GM21447 (cell line): ENCODE data around the gene ARL10.
A peak's percentile ranks its signal among the peaks of the same experiment; 100 is the strongest.
"Not testable (repeated sequence)": the region's sequence is repeated elsewhere in the genome, so short reads cannot be mapped to it uniquely, and the experiment has no call there.

Experiments used
- ATAC-seq: cut with Tn5 transposase; IDR thresholded peaks from one replicate; pipeline ENCODE4 v1.9.1; 2021; ENCODE audit not compliant: unreplicated experiment

ARL10 gene

DNA sequence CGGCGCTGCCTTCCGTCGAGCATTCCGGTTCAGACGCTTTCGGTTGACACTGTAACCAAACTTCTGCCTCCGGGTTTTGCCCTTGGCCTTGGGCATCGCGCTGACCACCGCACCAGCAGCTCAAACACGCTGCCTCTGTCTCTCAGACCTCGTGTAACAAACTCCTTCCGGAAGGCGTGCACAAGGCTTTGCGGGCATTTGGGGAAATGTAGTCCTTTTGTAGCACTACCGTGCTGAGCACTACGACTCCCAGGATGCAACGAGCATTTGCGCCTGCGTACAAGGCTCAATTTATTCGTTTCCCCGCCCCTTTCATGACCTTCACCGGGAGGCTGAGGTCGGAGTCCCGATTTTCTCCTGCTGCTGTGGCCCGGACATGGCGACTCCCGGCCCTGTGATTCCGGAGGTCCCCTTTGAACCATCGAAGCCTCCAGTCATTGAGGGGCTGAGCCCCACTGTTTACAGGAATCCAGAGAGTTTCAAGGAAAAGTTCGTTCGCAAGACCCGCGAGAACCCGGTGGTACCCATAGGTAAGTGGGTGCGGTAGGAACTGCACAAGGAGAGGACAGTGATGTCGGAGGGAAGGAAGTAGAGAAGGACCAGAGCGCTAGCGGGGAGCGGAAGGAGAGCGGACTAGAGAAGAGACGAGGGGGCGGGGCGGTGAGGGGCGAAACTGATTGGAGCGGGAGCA is 23.3 kb downstream of the ARL10 start, which contains the start of the genes HIGD2A and NOP16:
Gene HIGD2A (plus strand): TSS at position 308 of the 691 bp plus-strand sequence. CDS start 69 bp downstream, at position 377.
Gene NOP16 (minus strand): TSS at position 155 of the 691 bp plus-strand sequence. CDS start 59 bp downstream, at position 96.
- ATAC-seq = peak; percentile 92

DNA sequence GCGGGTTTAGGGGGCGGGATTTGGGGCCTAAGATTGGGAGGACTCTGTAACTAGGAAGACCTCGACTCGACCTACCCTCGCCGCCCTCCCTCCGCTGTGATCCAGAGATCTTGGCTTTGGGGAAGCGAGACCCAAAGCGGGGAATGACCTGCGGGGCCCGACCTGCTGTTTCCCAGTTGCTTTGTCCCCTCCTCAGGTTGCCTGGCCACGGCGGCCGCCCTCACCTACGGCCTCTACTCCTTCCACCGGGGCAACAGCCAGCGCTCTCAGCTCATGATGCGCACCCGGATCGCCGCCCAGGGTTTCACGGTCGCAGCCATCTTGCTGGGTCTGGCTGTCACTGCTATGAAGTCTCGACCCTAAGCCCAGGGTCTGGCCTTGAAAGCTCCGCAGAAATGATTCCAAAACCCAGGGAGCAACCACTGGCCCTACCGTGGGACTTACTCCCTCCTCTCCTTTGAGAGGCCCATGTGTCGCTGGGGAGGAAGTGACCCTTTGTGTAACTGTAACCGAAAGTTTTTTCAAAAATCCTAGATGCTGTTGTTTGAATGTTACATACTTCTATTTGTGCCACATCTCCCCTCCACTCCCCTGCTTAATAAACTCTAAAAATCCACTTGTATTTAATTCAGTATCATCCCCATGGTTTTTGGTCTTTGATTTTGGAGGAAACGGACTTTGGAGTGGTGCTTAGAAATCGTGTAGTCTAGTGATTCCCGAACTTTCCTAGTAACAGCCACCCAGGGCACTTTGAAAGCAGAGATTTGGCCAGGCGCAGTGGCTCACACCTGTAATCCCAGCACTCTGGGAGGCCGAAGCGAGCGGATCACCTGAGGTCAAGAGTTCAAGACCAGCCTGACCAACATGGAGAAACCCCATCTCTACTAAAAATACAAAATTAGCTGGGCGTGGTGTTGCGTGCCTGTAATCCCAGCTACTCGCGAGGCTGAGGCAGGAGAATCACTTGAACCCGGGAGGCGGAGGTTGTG is 24.1 kb downstream of the ARL10 start:
- peak; percentile 24 for ATAC-seq

DNA sequence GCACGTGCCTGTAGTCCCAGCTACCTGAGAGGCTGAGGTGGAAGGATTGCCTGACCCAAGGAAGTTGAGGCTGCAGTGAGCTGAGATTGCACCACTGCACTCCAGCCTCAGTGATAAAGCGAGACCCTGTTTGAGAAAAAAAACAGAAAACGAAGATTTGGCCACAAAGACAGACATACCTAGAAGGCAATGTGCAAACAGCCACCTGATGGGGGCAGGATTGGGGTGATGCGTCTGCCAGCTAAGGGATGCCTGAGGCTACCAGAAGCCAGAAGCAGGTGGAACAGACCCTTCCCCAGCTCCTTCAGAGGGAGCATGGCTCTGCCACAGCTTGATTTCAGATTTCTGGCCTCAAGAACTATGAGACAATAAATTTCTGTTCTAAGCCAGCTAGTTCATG is 26.2 kb downstream of the ARL10 start:
- no peak for ATAC-seq

DNA sequence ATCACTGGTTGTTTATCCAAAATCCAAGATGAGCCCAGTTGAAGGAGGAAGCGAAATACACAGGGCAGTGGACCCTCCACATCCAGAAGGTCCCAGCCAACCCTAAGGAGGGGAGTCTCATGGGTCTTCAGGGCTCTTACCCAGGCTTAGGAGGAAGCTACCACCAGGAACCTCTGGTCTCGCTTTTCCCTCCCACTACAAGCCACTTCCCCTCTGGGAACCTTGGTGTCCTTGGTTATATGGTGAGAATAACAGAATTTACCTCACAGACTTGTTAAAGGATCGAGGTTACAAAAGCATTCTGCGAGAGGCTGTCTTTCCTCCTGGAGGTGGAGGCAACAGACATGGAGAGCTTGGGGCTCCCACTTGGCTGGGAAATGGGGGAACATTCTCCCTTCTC is 26.7 kb downstream of the ARL10 start:
- ATAC-seq = no peak

DNA sequence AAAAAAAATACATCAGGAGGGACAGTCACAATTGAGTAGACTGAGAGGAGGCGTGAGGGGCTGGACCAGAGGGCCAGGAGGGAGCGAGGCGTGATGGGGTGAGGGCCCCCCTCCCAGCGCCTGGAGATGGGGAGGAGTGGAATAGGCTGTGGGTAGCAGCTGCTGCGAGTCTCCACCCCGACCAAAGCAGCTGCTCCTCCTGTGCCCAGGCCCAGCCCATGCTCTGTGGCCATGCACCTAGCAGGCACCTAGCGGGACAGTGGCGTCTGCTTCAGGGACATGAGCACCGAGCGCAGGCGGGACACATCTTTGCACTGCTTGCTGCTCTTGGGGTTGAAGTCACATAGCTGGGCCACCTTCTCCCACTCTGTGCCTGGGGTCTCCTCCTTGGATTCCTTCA is 27.2 kb downstream of the ARL10 start:
- no peak for ATAC-seq

DNA sequence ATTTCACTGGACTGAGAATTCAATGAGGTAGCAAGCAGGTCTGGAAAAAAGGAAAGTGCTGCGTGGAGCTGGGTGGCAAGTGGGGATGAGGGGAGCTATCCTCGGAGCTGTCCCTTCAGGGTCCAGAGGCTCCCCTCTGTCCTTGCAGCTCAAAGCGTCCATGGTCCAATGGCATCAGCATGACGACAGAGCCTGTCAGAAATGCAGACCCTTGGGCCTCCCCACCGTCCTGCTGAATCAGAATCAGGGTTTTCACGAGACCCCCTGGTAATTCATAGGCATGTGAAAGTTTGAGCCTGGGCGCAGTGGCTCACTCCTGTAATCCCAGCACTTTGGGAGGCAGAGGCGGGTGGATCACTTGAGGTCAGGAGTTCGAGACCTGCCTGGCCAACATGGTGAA is 28.8 kb downstream of the ARL10 start:
- no peak for ATAC-seq

DNA sequence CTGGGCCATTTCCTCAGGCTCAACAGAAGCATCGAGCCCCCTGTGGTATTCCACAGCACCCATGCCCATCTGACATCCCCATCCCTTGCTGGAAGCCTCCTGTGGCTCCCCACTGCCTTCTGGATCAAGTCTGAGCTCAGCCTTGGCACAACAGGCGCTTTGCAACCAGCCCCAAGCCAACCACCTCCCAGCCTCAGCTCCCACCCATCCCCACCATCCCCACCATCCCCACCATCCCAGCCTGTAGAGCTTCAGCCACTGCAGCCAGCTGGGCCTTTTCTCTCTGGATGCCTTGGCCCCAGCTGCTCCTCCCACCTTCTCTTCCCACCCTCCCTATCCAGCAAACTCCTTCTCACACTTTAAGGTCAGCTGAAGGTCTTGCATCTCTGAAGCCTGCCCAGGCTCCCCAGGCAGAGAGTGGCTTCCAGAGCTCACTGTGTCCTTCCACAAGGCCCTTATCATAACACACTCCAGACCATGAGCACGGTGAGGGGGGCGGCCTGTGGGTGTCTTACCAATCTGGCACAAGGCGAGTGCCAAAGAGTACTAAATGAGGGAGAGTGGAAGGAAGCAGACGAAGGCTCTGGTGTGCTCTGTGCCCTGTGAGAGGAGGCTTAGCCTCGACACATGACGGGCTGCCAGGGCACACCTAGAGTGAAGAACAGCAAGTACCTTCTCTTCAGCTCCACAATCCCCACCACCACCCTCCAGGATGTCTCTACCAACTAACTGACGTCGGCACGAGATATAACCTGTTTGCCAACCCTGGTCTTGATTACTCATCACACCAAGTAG is 29.8 kb downstream of the ARL10 start:
- ATAC-seq = no peak

DNA sequence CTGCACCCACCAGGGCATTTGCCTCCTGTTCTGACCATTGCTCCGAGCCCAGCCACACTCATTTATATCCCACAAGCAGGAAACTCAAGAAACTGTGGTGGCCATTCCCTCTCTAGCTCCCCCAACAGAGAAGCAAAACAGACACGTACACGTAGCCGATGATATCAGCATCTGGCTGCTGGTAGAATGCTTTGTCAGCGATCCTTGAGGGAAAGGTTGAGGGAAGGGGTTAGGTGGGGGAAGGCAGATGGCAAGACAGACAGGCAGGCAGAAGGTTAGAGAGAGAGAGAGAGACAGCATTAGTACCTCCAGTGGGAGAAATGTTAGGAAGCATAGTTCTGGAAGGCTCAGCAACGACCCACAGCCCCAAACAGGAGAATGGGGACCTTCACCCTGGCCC is 31.0 kb downstream of the ARL10 start:
- ATAC-seq = no peak

DNA sequence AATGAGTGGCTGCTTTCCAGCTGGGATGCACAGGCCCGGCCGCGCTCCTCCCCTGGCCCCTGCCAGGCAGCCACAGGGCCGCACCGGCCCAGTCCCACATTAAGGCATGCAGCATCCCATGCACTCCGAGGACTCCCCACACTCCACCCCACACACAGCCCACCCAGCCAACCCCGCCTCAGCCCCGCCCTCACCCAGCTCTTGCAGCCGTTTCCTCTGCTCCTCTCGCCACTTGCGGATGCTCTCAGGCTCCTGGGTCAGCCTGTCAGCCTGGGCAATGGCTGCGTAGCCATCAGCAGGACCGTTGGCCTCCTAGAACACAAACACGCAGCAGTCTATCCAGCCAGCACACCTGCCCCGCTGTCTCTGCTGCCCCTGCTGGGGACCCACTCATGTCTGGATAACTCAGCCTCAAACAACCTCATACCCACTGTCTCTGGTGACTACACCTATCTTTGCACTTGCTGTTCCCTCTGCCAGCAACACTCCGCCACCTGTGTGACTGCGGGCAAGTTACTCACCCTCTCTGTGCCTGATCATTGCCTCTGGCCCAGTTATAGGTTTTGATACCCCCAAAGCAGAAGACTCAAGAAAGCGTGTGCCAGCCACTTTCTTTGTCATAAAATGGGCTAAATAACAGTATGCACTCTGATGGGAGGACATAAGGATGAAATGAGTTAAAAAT is 32.6 kb downstream of the ARL10 start:
- ATAC-seq = no peak

DNA sequence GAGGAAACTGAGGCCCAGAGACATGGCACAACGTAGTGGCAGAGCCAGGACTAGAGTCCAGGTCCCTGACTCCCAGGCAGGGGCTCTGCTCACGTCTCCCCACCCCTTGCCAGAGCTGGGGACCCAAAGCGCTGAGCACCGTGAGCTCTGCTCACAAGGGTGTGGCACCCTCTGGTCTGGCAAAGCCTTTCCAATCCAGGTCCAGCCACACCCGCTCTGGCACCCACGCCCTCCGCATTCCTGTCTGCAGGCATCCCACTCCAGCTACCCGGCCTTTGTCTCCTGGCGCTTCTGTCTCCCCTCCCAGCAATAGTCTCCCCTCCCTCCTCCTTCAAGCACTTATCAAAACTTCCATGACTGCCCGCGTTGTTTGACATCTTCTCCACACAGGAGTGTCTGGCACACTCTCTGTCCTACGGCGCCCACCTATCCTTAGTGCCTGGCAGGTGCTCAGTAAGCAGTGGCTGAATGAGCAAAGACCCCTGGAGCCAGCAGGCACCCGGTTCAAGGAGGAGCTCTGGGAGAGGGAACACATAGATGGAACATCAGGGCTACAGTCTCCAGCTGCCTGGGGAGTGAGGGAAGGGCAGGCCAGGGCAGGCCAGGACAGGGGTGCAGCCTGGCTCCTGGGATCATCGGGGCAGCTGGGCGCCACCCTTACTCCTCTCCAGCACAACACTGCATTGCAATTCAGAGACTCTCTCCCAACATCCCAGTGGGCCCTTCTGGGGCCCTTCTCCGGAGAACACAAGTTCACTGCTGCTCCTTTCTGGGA is 35.3 kb downstream of the ARL10 start:
- no peak for ATAC-seq

DNA sequence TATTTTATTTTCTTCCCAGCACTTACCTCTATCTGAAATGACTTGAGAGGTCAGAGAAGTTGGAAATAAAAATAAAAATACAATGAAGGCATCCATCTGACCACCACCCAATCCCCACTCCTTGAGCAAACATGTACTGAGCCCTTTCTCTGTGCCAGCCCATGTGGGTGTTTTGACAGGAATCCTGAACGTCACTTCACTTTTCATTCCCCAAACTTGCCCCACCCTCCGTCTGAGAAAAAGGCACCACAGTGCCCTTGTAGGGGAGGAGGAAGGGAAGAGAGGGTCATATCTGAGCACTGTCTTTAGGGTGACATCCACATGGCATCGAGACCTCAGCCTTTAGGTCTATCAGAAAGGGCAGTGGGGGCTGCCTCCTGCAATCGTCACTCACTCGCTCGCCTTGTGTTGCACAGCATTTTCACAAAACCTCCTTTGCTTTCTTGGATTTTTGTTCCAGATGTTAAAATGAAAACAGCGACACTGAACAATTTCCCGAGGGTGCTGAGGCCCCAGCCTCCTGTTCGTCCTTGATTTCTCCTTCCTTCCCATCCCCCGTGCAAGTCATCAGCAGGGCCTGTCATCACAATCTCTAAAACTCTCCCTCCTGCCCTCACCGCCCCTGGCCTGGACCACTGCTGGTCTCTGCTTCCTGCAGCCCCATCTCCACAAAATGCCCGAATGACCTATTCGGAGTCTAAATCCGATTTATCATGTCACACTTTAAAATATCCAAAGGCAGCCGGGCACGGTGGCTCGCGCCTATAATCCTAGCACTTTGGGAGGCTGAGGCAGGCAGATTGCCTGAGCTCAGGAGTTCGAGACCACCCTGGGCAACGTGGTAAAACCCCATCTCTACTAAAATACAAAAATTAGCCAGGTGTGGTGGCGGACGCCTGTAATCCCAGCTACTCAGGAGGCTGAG is 36.3 kb downstream of the ARL10 start:
- no peak for ATAC-seq

DNA sequence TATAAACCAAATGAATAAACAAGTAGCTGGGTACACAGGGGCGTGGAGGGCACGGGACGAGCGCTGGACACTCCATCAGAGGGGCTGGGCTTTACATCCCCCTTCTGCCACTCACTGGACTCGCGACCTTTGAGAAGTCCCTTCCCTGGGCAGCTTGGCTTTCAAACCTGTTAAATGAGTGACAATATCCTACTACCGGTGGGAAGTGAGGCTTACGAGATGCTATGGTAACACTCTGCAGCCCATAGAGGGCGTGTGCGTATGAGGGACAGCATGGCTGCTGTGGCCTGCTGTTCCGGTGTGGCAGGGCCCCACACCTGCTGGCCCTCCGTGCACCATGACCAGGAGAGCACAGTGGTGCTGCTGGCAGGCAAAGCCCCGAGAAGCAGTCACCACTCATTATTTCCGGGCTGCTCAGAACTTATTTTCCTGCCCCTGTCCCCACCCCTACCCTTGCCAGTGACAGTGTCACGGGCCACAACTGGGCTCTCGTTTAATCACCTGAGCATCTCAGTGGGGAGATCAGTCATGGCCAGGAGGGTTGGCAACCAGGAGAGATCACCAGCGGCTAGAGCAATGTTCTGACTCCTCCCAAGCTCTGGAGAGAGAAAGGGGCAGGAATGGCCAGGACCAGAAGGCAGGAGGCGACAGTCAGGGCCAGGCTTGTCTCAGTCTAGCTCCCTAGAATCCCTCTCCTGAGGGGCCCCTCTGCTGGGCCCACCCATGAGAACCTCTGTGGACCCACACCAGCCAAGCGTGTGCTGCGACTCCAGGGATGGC is 40.6 kb downstream of the ARL10 start:
- ATAC-seq = no peak

DNA sequence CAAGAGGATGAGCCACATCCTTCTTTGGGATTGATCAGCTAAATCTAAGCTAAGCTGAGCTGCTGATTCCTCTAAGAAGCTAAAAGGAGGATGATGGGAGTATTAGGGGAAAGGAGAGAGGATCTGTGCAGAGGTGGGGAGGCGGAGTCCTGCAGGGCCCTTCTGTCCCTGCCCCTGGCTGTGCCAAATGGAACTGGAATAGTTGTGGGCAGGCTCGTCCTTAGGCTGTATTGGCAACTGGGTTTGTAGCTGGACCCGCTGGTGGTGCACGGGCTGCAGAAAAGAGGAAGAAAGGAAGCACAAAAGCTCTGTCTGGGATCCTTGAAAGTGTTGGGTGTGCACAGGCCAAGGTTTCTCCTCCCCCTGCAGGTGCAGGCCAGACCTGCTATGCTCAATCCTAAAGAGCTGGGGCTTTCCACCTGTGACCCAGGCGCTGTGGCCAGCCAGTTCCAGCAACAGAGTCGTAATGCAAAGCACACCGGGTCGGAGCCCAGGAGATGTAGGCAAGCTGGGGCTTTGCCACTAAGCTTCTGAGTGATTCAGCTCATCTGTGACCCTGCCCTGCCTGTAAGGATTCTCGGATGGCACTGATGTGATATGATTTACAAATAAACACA is 41.3 kb downstream of the ARL10 start:
- no peak for ATAC-seq

DNA sequence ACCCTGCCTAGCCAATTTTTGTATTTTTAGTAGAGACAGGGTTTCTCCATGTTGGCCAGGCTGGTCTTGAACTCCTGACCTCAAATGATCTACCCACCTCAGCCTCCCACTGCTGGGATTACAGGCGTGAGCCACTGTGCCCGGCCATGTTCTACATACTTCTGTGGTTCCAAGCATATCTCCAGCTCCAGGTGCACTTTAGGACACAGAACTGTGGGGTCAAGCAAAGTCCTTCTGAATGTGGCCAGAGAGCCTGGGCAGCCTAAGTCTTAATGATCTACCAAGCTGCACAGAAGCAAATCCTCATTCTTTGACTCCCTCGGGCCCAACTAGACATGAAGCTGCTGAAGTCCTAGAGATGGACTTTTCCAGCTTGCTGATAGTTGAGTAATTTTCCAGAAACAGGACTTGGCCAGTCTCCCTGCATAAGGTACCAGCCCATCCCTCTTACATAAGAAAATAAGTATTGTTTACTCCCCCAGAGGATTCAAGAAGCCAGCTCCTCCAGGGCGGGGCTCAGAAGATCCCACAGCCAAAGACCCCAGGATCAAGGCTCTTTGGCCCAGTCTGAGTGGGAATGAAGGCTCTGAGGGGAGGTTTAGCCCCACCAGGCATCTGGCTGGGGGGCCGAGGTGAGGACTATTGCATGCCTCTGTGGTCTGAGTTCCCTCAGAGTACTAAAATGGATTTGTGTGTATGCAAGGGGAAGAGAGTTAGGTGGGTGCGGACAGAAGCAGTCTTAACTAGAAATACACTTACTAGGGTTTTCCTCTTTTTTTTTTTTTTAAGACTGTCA is 42.4 kb downstream of the ARL10 start:
- ATAC-seq = no peak

DNA sequence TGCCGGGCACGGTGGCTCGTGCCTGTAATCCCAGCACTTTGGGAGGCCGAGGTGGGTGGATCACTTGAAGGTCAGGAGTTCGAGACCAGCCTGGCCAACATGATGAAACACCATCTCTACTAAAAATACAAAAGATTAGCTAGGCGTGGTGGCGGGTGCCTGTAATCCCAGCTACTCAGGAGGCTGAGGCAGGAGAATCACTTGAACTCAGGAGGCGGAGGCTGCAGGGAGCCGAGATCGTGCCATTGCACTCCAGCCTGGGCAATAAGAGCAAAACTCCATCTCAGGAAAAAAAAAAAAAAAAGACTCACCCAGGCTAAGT is 42.9 kb downstream of the ARL10 start:
- not testable (repeated sequence) for ATAC-seq

DNA sequence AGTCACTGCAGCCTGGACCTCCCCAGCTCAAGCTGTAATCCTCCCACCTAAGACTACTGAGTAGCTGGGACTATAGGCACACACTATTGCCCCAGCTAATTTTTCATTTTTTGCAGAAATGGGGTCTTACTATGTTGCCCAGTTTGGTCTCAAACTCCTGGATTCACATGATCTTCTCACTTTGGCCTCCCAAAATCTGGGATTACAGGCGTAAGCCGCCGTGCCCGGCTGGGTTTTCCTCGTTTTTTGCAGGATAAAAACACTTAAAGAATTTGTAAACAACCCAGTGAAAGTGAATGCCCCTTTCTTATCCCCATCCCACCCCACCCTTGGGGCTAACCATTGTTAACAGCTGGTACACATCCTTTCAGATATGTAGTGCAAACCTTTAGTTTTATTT is 43.3 kb downstream of the ARL10 start:
- no peak for ATAC-seq

DNA sequence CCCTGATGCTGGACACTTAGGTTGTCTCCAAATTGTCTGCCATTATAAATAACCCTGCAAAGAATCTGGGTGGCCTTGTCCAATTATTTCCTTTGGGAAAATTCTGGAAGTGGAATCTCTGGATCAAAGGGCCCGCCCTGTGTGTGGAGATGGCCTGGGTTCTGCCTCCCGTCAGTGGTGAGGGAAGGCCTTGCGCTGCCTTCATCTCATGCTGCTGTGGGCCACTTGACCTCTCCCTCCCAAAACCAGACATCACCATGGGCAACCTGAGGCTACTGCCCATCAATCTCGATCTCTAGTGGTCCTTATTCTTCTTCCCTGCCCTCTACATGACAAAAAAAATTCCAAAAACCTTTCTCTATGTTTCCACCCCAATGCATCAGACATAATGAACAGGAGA is 44.5 kb downstream of the ARL10 start:
- no peak for ATAC-seq
